ENCODE results near the gene ERICH3. TPM values are rescaled to one million over a fixed set of nuclear protein-coding genes. Genes with fewer than 3 reads are reported as not detected.

Gene ERICH3
- total RNA-seq, 1 experiment from 2014 or later = not detected

- Mint-ChIP-seq H3K9me3 (ENCODE audit: unreplicated experiment) (no peaks in the 10 kb centered on the region), H3K27me3 (ENCODE audit: insufficient read depth, unreplicated experiment) (peaks cover 8% of the 10 kb centered on the region), H3K36me3 (ENCODE audit: insufficient read depth, unreplicated experiment) (no peaks in the 10 kb centered on the region), H3K27ac (ENCODE audit: unreplicated experiment) (no peak overlapping the region), H3K4me3 (ENCODE audit: unreplicated experiment) (no peak overlapping the region), H3K4me1 (ENCODE audit: low read depth, unreplicated experiment) (no peaks in the 10 kb centered on the region)
- no TSS peak for BruUV-seq (replicated peaks)
- Histone ChIP-seq H3K36me3 (ENCODE audit: control insufficient read depth, insufficient read depth, low read length) (no peaks in the 10 kb centered on the region), H3K4me1 (no peaks in the 10 kb centered on the region), H3K4me3 (ENCODE audit: low read depth, low read length) (no peak overlapping the region), H3K9me3 (no peaks in the 10 kb centered on the region), H3K27me3 (replicated peaks; ENCODE audit: control insufficient read depth, insufficient read depth, low read length) (no peaks in the 10 kb centered on the region)
- intact Hi-C loops (cut with micrococcal nuclease; ENCODE audit: unreplicated experiment) = no loop called here
- DNase-seq = no peak
- TF ChIP-seq CTCF (IDR thresholded peaks at IDR 0.05; ENCODE audit: insufficient read depth in 1 of 2, low read depth in 1 of 2, low read length in 1 of 2, severe bottlenecking in 1 of 2, unreplicated experiment in 1 of 2) = no peak
- CTCF ChIA-PET = no interaction called here
- POLR2A ChIA-PET = no interaction called here
Observed at GRCh38 chr1:74641161-74641560, 32.4 kb downstream of the ERICH3 start.

DNA sequence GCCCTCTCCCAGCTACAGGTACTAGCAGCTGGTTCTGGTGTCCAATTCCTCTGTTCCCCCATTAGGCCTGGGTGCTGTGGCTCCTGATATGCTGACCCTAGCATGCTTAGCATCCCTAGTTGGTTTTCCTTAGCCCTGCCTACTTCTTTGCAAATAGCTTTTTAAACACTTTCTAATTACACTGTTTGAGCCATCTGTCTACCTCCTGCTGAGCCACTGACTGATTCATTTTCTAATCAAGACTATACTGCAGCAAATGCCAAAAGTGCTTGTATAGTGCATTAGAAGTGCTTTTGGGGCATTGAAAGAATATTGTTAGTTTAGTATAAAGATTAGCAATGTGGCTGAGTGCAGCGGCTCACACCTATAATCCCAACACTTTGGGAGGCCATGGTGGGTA, 36.3 kb downstream of the ERICH3 start:
- no TSS peak for BruUV-seq (replicated peaks)
- no peak for DNase-seq
- Mint-ChIP-seq H3K36me3 (ENCODE audit: insufficient read depth, unreplicated experiment) (no peaks in the 10 kb centered on the region), H3K4me1 (ENCODE audit: low read depth, unreplicated experiment) (no peaks in the 10 kb centered on the region), H3K4me3 (ENCODE audit: unreplicated experiment) (no peak overlapping the region), H3K27me3 (ENCODE audit: insufficient read depth, unreplicated experiment) (no peaks in the 10 kb centered on the region), H3K9me3 (ENCODE audit: unreplicated experiment) (no peaks in the 10 kb centered on the region), H3K27ac (ENCODE audit: unreplicated experiment) (no peak overlapping the region)
- Histone ChIP-seq H3K36me3 (ENCODE audit: control insufficient read depth, insufficient read depth, low read length) (no peaks in the 10 kb centered on the region), H3K9me3 (no peaks in the 10 kb centered on the region), H3K4me3 (ENCODE audit: low read depth, low read length) (no peak overlapping the region), H3K4me1 (no peaks in the 10 kb centered on the region), H3K27me3 (replicated peaks; ENCODE audit: control insufficient read depth, insufficient read depth, low read length) (no peaks in the 10 kb centered on the region)
- CTCF ChIA-PET = no interaction called here
- POLR2A ChIA-PET = no interaction called here
- TF ChIP-seq CTCF (IDR thresholded peaks at IDR 0.05; ENCODE audit: insufficient read depth in 1 of 2, low read depth in 1 of 2, low read length in 1 of 2, severe bottlenecking in 1 of 2, unreplicated experiment in 1 of 2) = no peak
- intact Hi-C loops (cut with micrococcal nuclease; ENCODE audit: unreplicated experiment) = no loop called here

- no peaks in the 10 kb centered on the region for H3K4me1 Mint-ChIP-seq (ENCODE audit: low read depth, unreplicated experiment)
- Histone ChIP-seq H3K4me1 (no peaks in the 10 kb centered on the region), H3K27me3 (replicated peaks; ENCODE audit: control insufficient read depth, insufficient read depth, low read length) (no peaks in the 10 kb centered on the region), H3K36me3 (ENCODE audit: control insufficient read depth, insufficient read depth, low read length) (no peaks in the 10 kb centered on the region), H3K9me3 (no peaks in the 10 kb centered on the region), H3K4me3 (ENCODE audit: low read depth, low read length) (no peak overlapping the region)
- H3K27ac Mint-ChIP-seq (ENCODE audit: unreplicated experiment) = no peak overlapping the region
- H3K36me3 Mint-ChIP-seq (ENCODE audit: insufficient read depth, unreplicated experiment) = no peaks in the 10 kb centered on the region
- intact Hi-C loops (cut with micrococcal nuclease; ENCODE audit: unreplicated experiment) = no loop called here
- no peak for DNase-seq
- no peak for TF ChIP-seq CTCF (IDR thresholded peaks at IDR 0.05; ENCODE audit: insufficient read depth in 1 of 2, low read depth in 1 of 2, low read length in 1 of 2, severe bottlenecking in 1 of 2, unreplicated experiment in 1 of 2)
- H3K27me3 Mint-ChIP-seq (ENCODE audit: insufficient read depth, unreplicated experiment) = peaks cover 6% of the 10 kb centered on the region
- H3K4me3 Mint-ChIP-seq (ENCODE audit: unreplicated experiment) = no peak overlapping the region
- ChIA-PET POLR2A (no interaction called here), CTCF (no interaction called here)
- H3K9me3 Mint-ChIP-seq (ENCODE audit: unreplicated experiment) = no peaks in the 10 kb centered on the region
- no TSS peak for BruUV-seq (replicated peaks)
Observed at GRCh38 chr1:74629283-74629682, 44.3 kb downstream of the ERICH3 start.
